GM12891 (cell line): ENCODE data around the gene IL1RAPL2.

Experiments
- POLR2A ChIP-seq: IDR thresholded peaks from 2 replicates; pipeline ENCODE4 v1.6.1; 2011; ENCODE audit warnings: low read depth, low read length, control low read depth
- POLR2AphosphoS5 ChIP-seq: IDR thresholded peaks from 2 replicates; pipeline ENCODE4 v1.6.1; 2011; ENCODE audit warnings: low read depth, low read length, control low read depth
- TAF1 ChIP-seq: IDR thresholded peaks from 2 replicates; pipeline ENCODE4 v1.6.1; 2011; ENCODE audit warnings: low read depth, low read length, control low read depth

- TF ChIP-seq POLR2AphosphoS5: no peak
- TF ChIP-seq POLR2A: no peak
- TF ChIP-seq TAF1: no peak
These were observed 532.8 kb downstream of the IL1RAPL2 start for GRCh38 chrX:105098812-105099211.
